ENCODE measurements around the gene CA10.

DNA sequence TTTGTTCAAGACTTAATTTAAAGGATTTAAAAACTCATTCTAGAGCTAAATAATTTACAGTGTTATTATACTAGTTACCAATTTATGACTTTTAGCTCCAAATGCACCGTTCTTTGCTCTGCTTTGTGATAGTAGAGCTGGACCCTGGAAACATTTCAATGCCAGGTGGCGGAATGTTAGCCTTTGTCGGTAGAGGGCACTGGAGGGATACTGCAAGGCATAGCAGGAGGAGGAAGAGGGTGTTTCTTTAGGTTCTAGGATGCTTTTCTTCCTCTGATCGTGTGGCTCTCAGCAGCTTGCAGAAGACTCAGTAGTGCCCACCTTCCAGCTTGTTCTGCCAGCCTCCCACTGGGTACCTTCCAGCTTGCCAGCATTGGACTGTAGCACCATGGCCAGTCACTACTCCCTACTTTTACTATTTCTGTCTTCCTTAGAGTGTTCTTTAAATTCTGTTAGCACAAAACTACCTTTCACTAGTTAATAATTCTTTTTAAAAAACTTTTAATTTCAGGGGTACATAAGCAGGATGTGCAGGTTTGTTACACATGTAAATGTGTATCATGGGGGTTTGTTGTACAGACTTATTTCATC is 572.9 kb downstream of the CA10 start:
- TF ChIP-seq, protein P1, sequence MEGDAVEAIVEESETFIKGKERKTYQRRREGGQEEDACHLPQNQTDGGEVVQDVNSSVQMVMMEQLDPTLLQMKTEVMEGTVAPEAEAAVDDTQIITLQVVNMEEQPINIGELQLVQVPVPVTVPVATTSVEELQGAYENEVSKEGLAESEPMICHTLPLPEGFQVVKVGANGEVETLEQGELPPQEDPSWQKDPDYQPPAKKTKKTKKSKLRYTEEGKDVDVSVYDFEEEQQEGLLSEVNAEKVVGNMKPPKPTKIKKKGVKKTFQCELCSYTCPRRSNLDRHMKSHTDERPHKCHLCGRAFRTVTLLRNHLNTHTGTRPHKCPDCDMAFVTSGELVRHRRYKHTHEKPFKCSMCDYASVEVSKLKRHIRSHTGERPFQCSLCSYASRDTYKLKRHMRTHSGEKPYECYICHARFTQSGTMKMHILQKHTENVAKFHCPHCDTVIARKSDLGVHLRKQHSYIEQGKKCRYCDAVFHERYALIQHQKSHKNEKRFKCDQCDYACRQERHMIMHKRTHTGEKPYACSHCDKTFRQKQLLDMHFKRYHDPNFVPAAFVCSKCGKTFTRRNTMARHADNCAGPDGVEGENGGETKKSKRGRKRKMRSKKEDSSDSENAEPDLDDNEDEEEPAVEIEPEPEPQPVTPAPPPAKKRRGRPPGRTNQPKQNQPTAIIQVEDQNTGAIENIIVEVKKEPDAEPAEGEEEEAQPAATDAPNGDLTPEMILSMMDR (conservative IDR thresholded peaks at IDR 0.05; ENCODE audit: low read depth, low read length), result peak; percentile 18; the same call in 1 of the 2 replicates
- TF ChIP-seq EZH2 (IDR thresholded peaks at IDR 0.05; ENCODE audit: borderline replicate concordance, low read depth, low read length, poor library complexity, severe bottlenecking), result no peak

Data from A673 (cell line).